ENCODE results near the gene B4GALT4.

The B4GALT4 gene

GRCh38 chr3:119195151-119195476 is 45.6 kb downstream of the B4GALT4 start:
- no peak overlapping the region for H3K4me3 ChIP-seq (ENCODE audit: low read depth, low read length)
- H3K27me3 ChIP-seq (ENCODE audit: control insufficient read depth, insufficient read depth, low read length) = no peaks in the 10 kb centered on the region
- H3K9me3 ChIP-seq (ENCODE audit: control insufficient read depth, insufficient read depth, low read depth, low read length) = no peaks in the 10 kb centered on the region
- no peak overlapping the region for H3K9ac ChIP-seq (ENCODE audit: low read length)
- H3K4me1 ChIP-seq (ENCODE audit: control insufficient read depth, insufficient read depth, low read length) = no peaks in the 10 kb centered on the region
- H3K36me3 ChIP-seq (ENCODE audit: control insufficient read depth, insufficient read depth, low read length) = no peaks in the 10 kb centered on the region
- H3K27ac ChIP-seq (ENCODE audit: low read depth, low read length) = no peak overlapping the region

GRCh38 chr3:119194237-119195150 is 46.2 kb downstream of the B4GALT4 start:
- H3K27me3 ChIP-seq (ENCODE audit: control insufficient read depth, insufficient read depth, low read length) = no peaks in the 10 kb centered on the region
- H3K4me3 ChIP-seq (ENCODE audit: low read depth, low read length) = no peak overlapping the region
- H3K36me3 ChIP-seq (ENCODE audit: control insufficient read depth, insufficient read depth, low read length) = no peaks in the 10 kb centered on the region
- H3K9me3 ChIP-seq (ENCODE audit: control insufficient read depth, insufficient read depth, low read depth, low read length) = no peaks in the 10 kb centered on the region
- H3K9ac ChIP-seq (ENCODE audit: low read length) = no peak overlapping the region
- H3K27ac ChIP-seq (ENCODE audit: low read depth, low read length) = no peak overlapping the region
- no peaks in the 10 kb centered on the region for H3K4me1 ChIP-seq (ENCODE audit: control insufficient read depth, insufficient read depth, low read length)

GRCh38 chr3:119191800-119192199 is 48.9 kb downstream of the B4GALT4 start:
- Histone ChIP-seq H3K9me3 (ENCODE audit: control insufficient read depth, insufficient read depth, low read depth, low read length) (no peaks in the 10 kb centered on the region), H3K27ac (ENCODE audit: low read depth, low read length) (no peak overlapping the region), H3K36me3 (ENCODE audit: control insufficient read depth, insufficient read depth, low read length) (no peaks in the 10 kb centered on the region), H3K4me1 (ENCODE audit: control insufficient read depth, insufficient read depth, low read length) (no peaks in the 10 kb centered on the region), H3K27me3 (ENCODE audit: control insufficient read depth, insufficient read depth, low read length) (no peaks in the 10 kb centered on the region), H3K4me3 (ENCODE audit: low read depth, low read length) (no peak overlapping the region), H3K9ac (ENCODE audit: low read length) (no peak overlapping the region)

DNA sequence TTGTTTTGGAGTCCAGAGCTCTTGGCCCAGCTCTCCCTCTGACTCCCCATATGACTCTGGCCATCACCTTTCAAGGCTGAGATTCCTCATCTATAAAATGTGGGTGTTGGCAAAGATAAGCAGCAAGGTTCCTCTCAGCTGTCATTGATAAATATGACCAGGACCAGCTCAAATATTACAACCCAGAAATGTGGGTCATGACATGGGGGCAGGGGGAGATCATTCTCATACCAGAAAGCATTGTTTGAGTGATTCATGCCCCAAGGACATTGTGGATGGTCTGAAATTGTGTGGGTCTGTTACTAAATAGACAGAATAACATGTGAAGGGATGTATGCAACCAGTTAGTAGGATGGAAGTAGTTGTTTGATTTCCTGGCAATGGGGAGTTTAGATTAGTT is 53.4 kb downstream of the B4GALT4 start:
- H3K27ac ChIP-seq (ENCODE audit: low read depth, low read length) = no peak overlapping the region
- H3K9me3 ChIP-seq (ENCODE audit: control insufficient read depth, insufficient read depth, low read depth, low read length) = no peaks in the 10 kb centered on the region
- no peak overlapping the region for H3K9ac ChIP-seq (ENCODE audit: low read length)
- no peak overlapping the region for H3K4me3 ChIP-seq (ENCODE audit: low read depth, low read length)
- H3K27me3 ChIP-seq (ENCODE audit: control insufficient read depth, insufficient read depth, low read length) = no peaks in the 10 kb centered on the region
- H3K36me3 ChIP-seq (ENCODE audit: control insufficient read depth, insufficient read depth, low read length) = no peaks in the 10 kb centered on the region
- no peaks in the 10 kb centered on the region for H3K4me1 ChIP-seq (ENCODE audit: control insufficient read depth, insufficient read depth, low read length)

- H3K9me3 ChIP-seq (ENCODE audit: control insufficient read depth, insufficient read depth, low read depth, low read length) = no peaks in the 10 kb centered on the region
- no peak overlapping the region for H3K27ac ChIP-seq (ENCODE audit: low read depth, low read length)
- H3K27me3 ChIP-seq (ENCODE audit: control insufficient read depth, insufficient read depth, low read length) = no peaks in the 10 kb centered on the region
- H3K9ac ChIP-seq (ENCODE audit: low read length) = no peak overlapping the region
- H3K4me3 ChIP-seq (ENCODE audit: low read depth, low read length) = no peak overlapping the region
- H3K4me1 ChIP-seq (ENCODE audit: control insufficient read depth, insufficient read depth, low read length) = no peaks in the 10 kb centered on the region
- no peaks in the 10 kb centered on the region for H3K36me3 ChIP-seq (ENCODE audit: control insufficient read depth, insufficient read depth, low read length)
Observed at GRCh38 chr3:119184796-119185570, 55.7 kb downstream of the B4GALT4 start.

DNA sequence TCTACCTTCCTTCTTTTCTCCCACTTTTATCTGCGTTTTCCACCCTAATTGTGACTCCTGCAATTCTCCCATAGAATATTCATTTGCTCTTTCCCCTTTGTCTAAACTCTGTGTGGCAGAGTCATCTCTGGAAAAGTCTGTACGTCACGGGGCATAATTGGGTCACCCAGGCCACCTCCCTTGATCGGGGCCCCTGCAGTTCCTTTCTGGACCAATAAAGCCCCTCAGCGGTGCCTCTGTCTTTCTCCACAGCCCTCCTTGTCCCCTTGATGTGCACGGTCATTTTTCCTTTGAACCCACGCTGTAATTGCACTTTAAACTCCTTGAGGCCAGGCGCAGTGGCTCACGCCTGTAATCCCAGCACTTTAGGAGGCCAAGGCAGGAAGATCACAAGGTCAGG is 56.6 kb downstream of the B4GALT4 start:
- Histone ChIP-seq H3K4me1 (ENCODE audit: control insufficient read depth, insufficient read depth, low read length) (no peaks in the 10 kb centered on the region), H3K9ac (ENCODE audit: low read length) (no peak overlapping the region), H3K36me3 (ENCODE audit: control insufficient read depth, insufficient read depth, low read length) (no peaks in the 10 kb centered on the region), H3K27me3 (ENCODE audit: control insufficient read depth, insufficient read depth, low read length) (no peaks in the 10 kb centered on the region), H3K9me3 (ENCODE audit: control insufficient read depth, insufficient read depth, low read depth, low read length) (no peaks in the 10 kb centered on the region), H3K27ac (ENCODE audit: low read depth, low read length) (no peak overlapping the region), H3K4me3 (ENCODE audit: low read depth, low read length) (no peak overlapping the region)

DNA sequence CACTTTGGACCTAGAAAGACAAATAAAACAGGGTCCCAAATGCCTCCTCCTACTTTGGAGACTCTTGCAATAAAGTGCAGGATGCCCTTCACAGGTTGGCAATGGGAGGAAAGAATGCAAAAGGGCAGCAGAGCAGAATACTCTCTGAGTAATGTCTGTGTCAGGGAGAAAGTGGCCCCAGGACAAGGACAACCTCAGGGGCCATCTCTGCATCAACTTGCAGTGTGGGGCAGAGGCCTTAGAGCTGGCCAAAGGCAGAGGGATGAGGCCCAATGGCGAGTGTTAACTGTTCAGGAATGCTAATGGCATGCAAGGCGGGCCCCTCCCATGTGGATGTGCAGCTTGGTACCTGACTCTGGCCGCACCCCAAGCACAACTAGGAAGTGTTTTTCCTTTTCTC is 58.9 kb downstream of the B4GALT4 start:
- no peaks in the 10 kb centered on the region for H3K27me3 ChIP-seq (ENCODE audit: control insufficient read depth, insufficient read depth, low read length)
- no peak overlapping the region for H3K27ac ChIP-seq (ENCODE audit: low read depth, low read length)
- H3K9me3 ChIP-seq (ENCODE audit: control insufficient read depth, insufficient read depth, low read depth, low read length) = no peaks in the 10 kb centered on the region
- H3K9ac ChIP-seq (ENCODE audit: low read length) = no peak overlapping the region
- no peak overlapping the region for H3K4me3 ChIP-seq (ENCODE audit: low read depth, low read length)
- no peaks in the 10 kb centered on the region for H3K36me3 ChIP-seq (ENCODE audit: control insufficient read depth, insufficient read depth, low read length)
- no peaks in the 10 kb centered on the region for H3K4me1 ChIP-seq (ENCODE audit: control insufficient read depth, insufficient read depth, low read length)

- Histone ChIP-seq H3K27ac (ENCODE audit: low read depth, low read length) (no peak overlapping the region), H3K9me3 (ENCODE audit: control insufficient read depth, insufficient read depth, low read depth, low read length) (no peaks in the 10 kb centered on the region), H3K27me3 (ENCODE audit: control insufficient read depth, insufficient read depth, low read length) (peaks cover 8% of the 10 kb centered on the region; the same call in 1 of the 2 replicates), H3K4me3 (ENCODE audit: low read depth, low read length) (no peak overlapping the region), H3K36me3 (ENCODE audit: control insufficient read depth, insufficient read depth, low read length) (no peaks in the 10 kb centered on the region), H3K4me1 (ENCODE audit: control insufficient read depth, insufficient read depth, low read length) (no peaks in the 10 kb centered on the region), H3K9ac (ENCODE audit: low read length) (no peak overlapping the region)
Observed at GRCh38 chr3:119177321-119177720, 63.4 kb downstream of the B4GALT4 start.

GRCh38 chr3:119176778-119177177 is 63.9 kb downstream of the B4GALT4 start:
- peaks cover 9% of the 10 kb centered on the region; the same call in 1 of the 2 replicates for H3K27me3 ChIP-seq (ENCODE audit: control insufficient read depth, insufficient read depth, low read length)
- H3K9ac ChIP-seq (ENCODE audit: low read length) = no peak overlapping the region
- H3K4me3 ChIP-seq (ENCODE audit: low read depth, low read length) = no peak overlapping the region
- H3K4me1 ChIP-seq (ENCODE audit: control insufficient read depth, insufficient read depth, low read length) = no peaks in the 10 kb centered on the region
- no peak overlapping the region for H3K27ac ChIP-seq (ENCODE audit: low read depth, low read length)
- H3K36me3 ChIP-seq (ENCODE audit: control insufficient read depth, insufficient read depth, low read length) = no peaks in the 10 kb centered on the region
- no peaks in the 10 kb centered on the region for H3K9me3 ChIP-seq (ENCODE audit: control insufficient read depth, insufficient read depth, low read depth, low read length)

DNA sequence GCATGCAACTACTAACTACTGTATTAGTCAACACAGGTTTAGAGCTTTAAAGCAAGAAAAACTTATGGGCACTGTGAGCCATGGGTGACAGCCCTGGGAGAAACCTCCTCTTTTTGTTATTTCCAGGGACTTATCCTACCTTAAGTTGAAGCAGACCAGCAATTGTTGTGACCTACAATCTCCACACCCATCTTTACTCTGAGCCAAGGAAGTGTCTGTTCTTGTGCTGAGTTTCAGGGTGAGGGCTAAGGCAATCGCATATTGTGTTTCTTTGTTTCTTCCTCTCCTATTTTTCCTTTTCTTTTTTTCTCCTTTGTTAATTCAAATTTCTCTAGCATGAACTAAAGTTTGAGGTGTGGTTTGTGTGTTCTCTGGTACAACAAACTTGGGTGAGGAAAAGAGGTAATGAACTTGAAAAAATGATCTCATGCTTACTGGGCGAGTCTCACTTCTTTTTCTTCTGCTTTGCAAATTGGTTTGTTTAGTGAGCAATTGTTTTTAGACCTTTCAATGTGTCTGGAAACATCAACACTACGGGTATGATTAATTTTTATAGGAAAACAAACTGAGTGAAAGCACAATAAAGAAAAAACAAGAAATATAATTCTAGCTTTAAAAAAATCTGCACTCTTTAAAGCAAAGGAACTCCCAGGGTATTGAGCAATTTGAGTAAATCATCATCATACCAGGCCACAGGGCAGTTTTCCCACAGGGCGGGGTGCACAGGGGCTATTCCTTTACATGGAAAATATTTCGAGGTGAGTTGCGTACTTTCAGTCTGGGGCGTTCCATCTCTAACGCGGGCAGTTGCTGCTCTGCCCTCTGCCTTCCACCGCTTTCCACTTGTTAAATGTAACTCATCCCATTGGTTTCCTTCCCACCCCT is 64.6 kb downstream of the B4GALT4 start:
- H3K4me1 ChIP-seq (ENCODE audit: control insufficient read depth, insufficient read depth, low read length) = no peaks in the 10 kb centered on the region
- no peak overlapping the region for H3K4me3 ChIP-seq (ENCODE audit: low read depth, low read length)
- H3K27me3 ChIP-seq (ENCODE audit: control insufficient read depth, insufficient read depth, low read length) = peaks cover 9% of the 10 kb centered on the region; the same call in 1 of the 2 replicates
- no peak overlapping the region for H3K27ac ChIP-seq (ENCODE audit: low read depth, low read length)
- no peaks in the 10 kb centered on the region for H3K36me3 ChIP-seq (ENCODE audit: control insufficient read depth, insufficient read depth, low read length)
- H3K9me3 ChIP-seq (ENCODE audit: control insufficient read depth, insufficient read depth, low read depth, low read length) = no peaks in the 10 kb centered on the region
- H3K9ac ChIP-seq (ENCODE audit: low read length) = no peak overlapping the region
